H1 (cell line): ENCODE results near the gene CEP85. TPM values are rescaled to one million over a fixed set of nuclear protein-coding genes. Genes with fewer than 3 reads are reported as not detected.

ENCODE experiments used
- CHD7 ChIP-seq: fragments of 300-600 bp; sonication (generic); IDR thresholded peaks from 2 replicates; pipeline ENCODE4 v1.7.1; 2012; ENCODE audit warnings: low read length, moderate library complexity, mild to moderate bottlenecking, inconsistent platforms; ENCODE audit not compliant: insufficient replicate concordance
- GABPA ChIP-seq: IDR thresholded peaks from 2 replicates; pipeline ENCODE4 v1.6.1; 2011; ENCODE audit warnings: mild to moderate bottlenecking, low read length, moderate library complexity, borderline replicate concordance; ENCODE audit not compliant: insufficient read depth
- SRF ChIP-seq: IDR thresholded peaks from 2 replicates; pipeline ENCODE4 v1.6.1; 2011; ENCODE audit warnings: mild to moderate bottlenecking, low read depth, low read length, moderate library complexity
- polyA plus RNA-seq, 7 experiments: library from polyadenylated mRNA; depleted of rRNA in 3 of 7; stranded (reverse) in 5 of 7; unstranded in 2 of 7; fragments of >200 nt in 5 of 7; fragments of 200-250 nt in 2 of 7; gene quantifications; 1 replicate in 5 of 7; 2 replicates in 1 of 7; 4 replicates in 1 of 7; pipeline versions ENCODE4 v1.2.1 to v1.2.3, GENCODE V29; 2011 to 2013; ENCODE audit warnings: missing spikeins in 2 of 7, mixed read lengths in 2 of 7
- total RNA-seq: library from RNA; stranded (reverse); fragmentation: NEBNext Ultra II Directional; extraction: Animal tissue kit (Norgen Biotek cat#: 25700); gene quantifications from 2 replicates; pipeline ENCODE4 v1.2.1, GENCODE V29; 2021

The CEP85 gene
- total and polyA plus RNA-seq, 2 of the 8 experiments (the other 6 are each of a cell fraction or from before 2014, with no cell fraction given), result 40.4 to 43.7 TPM

GRCh38 chr1:26268290-26269197 is 34.5 kb downstream of the CEP85 start (continued):
- TF ChIP-seq CHD7, result no peak
- no peak for TF ChIP-seq GABPA
- TF ChIP-seq SRF, result no peak
